H1 (cell line): ENCODE data around the gene RIPK4. TPM values are rescaled to one million over a fixed set of nuclear protein-coding genes. Genes with fewer than 3 reads are reported as not detected.

Source experiments
- NANOG ChIP-seq: IDR thresholded peaks from 2 replicates; pipeline ENCODE4 v1.6.1; 2011; ENCODE audit warnings: low read length, low read depth, mild to moderate bottlenecking, inconsistent platforms; ENCODE audit not compliant: insufficient read depth, poor library complexity, severe bottlenecking
- RXRA ChIP-seq: IDR thresholded peaks from 2 replicates; pipeline ENCODE4 v1.6.1; 2011; ENCODE audit warnings: low read depth, mild to moderate bottlenecking, low read length, moderate library complexity; ENCODE audit not compliant: insufficient read depth
- TBP ChIP-seq: IDR thresholded peaks from 2 replicates; pipeline ENCODE4 v1.6.1; 2011; ENCODE audit warnings: low read depth, low read length, improper control_type of control experiment
- polyA plus RNA-seq, 7 experiments: library from polyadenylated mRNA; depleted of rRNA in 3 of 7; stranded (reverse) in 5 of 7; unstranded in 2 of 7; fragments of >200 nt in 5 of 7; fragments of 200-250 nt in 2 of 7; gene quantifications; 1 replicate in 5 of 7; 2 replicates in 1 of 7; 4 replicates in 1 of 7; pipeline versions ENCODE4 v1.2.1 to v1.2.3, GENCODE V29; 2011 to 2013; ENCODE audit warnings: missing spikeins in 2 of 7, mixed read lengths in 2 of 7
- total RNA-seq: library from RNA; stranded (reverse); fragmentation: NEBNext Ultra II Directional; extraction: Animal tissue kit (Norgen Biotek cat#: 25700); gene quantifications from 2 replicates; pipeline ENCODE4 v1.2.1, GENCODE V29; 2021

Gene RIPK4
- total and polyA plus RNA-seq, 2 of the 8 experiments (the other 6 are each of a cell fraction or from before 2014, with no cell fraction given) = 2.7 to 5.6 TPM

DNA sequence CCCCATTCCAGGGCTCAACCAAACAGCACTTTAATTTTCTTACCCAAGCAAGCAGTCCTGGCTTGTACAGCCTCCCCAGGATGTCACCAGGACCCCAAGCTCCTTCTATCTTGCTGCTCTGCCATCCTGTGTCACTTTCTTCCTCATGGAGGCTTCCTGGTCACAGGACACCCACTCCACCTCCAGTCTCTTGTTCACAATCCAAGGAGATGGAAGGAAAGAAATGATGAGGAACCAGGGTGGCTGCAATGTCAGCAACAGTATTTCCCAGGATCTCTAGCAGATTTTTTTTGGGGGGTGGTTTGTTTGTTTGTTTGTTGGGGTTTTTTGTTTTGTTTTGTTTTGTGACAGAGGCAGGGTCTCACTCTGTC, 58.9 kb downstream of the RIPK4 start (continued):
- no peak for TF ChIP-seq NANOG
- no peak for TF ChIP-seq TBP
- TF ChIP-seq RXRA = no peak
